ENCODE measurements around the gene KHK.

The KHK gene

DNA sequence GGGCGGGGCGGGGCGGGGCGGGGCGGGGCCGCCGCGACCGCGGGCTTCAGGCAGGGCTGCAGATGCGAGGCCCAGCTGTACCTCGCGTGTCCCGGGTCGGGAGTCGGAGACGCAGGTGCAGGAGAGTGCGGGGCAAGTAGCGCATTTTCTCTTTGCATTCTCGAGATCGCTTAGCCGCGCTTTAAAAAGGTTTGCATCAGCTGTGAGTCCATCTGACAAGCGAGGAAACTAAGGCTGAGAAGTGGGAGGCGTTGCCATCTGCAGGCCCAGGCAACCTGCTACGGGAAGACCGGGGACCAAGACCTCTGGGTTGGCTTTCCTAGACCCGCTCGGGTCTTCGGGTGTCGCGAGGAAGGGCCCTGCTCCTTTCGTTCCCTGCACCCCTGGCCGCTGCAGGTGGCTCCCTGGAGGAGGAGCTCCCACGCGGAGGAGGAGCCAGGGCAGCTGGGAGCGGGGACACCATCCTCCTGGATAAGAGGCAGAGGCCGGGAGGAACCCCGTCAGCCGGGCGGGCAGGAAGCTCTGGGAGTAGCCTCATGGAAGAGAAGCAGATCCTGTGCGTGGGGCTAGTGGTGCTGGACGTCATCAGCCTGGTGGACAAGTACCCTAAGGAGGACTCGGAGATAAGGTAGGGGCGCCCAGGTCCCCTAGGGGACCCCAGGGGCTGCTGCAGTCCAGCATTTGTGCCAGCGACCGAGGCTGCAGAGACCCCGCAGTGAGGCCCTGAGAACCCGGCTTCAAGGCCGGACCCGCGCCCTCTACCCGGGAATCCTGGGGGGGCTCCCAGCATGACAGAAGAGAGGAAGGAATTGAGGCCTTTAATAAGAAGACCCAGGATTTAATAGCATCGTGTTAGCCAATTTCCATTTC is at the start of gene KHK:
Gene KHK (plus strand): TSS at position 49 of the 870 bp plus-strand sequence. CDS start 488 bp downstream, at position 537.
- no peak for DNase-seq

GRCh38 chr2:27038012-27038411 is 48.6 kb upstream of the KHK start:
- DNase-seq: no peak

- DNase-seq: no peak
Observed at GRCh38 chr2:27038631-27039339, 47.8 kb upstream of the KHK start.

DNA sequence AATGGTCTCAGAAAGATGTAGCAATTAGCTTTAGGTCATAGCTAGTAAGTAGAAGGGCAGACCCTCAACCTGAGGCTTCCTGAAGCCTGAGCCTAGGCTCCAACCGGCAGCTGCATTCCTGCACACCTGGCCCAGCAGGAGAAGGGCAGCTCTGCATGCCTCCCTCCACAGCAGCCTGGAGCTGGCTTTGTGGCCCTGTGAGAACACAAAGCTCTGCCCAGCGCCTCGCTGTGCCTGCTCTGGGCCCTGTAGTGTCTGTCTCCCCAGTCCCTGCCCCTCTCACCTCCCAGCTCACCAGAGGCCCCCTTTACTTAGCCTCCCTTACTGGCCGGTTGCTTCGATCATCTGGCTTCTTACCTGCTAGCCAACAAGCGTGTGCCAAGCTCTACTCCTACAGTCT is 47.1 kb upstream of the KHK start:
- DNase-seq: no peak

DNA sequence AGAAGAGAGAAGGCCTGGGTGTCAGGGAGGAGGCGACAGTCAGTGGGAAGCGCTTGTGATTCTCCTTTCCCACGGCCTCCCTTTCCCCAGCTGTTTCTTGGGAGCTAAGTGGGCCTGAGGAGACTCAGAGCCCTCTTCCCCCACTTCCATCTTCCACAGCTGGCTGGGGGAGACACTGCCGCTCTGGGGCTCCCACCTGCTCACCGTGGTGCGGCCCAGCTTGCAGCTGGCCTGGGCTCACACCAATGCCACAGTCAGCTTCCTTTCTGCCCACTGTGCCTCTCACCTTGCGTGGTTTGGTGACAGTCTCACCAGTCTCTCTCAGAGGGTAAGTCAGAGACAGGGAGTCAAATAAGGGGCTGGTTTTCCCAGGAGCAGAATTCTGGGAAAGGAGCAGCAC is 46.7 kb upstream of the KHK start:
- DNase-seq: no peak

- no peak for DNase-seq
Observed at GRCh38 chr2:27040282-27040681, 46.3 kb upstream of the KHK start.

DNA sequence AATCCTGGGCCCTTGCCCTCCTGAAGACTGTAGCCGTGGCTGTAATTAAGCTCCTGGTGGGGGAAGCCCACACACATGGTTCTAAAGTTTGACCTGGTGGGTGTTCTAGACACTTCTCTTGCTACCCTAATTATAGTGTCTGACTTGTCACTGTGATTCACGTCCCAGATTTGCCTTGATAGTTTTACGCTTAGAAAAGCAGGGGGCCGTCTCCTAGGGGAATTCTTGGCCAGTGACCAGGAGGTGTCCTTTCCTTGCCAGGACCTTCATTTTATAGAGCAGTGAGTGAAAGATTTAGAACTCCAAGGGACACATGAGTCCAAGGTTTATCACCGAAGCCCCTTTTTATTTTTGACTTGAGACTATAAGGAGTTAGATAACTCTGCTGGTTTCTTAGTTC is 44.8 kb upstream of the KHK start:
- no peak for DNase-seq

DNA sequence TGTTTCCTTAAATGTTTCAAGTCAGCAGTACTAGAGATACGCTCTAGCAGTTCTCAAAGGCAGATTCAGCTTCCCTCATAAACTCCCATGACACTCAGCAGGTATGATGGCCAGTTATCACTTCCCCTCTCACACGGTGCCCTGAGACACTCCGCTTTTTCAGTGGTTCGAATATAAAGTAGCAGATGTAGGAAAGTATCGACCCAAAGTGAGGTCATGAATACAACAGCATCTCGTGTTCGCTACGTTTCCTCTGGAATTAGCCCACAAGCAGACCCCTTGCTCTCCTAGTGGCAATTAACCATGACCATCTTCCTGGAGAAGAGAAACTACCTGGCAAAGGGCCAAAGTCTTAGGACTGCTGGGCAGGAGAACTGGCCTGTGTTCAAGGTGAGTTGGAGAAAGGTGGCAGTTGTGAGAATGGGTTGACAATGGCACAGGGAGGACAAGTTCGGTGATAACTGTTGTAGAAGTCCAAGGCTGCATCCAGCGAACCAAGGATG is 44.4 kb upstream of the KHK start:
- no peak for DNase-seq

DNA sequence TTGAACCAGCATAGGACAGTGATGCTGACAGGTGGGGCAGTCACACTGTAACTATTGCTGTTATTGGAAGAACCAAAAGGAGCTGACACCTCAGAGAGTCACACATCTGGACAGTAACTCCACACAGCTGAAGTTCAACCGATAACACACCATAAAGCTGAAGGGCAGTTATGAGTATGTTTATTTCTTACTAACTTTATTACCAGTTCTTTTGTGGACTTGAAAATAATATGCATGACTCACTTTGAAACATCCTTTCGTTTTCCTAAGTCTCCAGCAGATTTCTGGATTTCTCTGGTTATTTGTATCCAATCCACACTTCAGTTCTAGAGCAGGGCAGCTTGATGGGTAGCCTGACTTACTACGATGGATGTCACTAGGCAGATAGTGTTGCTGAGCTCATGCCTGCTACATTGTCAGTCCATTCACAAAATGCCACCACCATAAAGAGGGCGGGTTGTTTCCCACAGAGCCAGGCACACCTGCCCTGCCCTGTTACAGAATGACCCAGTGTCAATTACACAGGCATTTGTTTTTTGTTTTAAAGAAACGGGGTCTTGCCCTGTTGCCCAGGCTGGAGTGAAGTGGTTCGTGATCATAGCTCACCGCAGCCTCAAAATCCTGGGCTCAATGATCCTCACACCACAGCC is 43.5 kb upstream of the KHK start:
- no peak for DNase-seq

DNA sequence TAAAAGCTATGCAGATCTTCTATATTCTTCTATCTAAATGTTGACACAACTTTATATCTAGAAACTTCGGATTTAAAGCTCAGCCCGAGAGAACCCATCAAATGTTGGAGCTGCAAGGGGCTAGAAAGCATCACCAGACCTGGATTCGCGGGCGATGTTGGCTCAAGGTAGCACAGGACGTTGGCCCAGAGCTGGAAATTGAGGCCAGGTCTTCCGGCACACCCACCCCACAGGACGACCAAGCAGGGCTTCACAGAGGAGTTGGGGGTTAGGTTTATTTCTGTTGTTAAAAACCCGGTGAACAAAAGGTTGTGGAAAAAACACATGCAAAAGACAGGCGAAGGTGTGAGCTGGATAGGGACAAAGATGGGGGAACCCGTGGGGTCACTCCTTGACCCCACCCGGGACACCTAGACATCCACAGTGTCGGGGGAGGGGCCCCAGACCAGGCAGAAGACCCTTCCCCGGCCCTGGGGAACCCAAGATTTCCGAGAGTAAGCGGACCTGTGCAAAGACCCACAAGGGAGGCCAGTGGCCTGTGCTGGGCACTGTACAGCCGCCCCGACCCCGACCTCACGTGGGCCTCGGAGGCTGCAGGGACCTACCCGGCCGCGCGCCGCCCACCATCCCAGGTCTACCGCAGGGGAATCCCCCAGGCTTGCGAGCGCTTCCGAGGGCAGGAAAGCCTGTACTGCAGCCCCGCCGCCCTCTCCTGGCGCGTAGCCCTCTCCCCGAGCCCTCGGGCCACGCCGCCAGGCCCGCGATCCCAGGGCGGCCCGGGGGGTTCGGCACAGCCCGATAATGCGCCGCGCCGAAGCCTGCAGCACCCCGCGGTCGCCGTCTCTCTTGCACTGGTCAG is 36.9 kb upstream of the KHK start:
- no peak for DNase-seq

DNA sequence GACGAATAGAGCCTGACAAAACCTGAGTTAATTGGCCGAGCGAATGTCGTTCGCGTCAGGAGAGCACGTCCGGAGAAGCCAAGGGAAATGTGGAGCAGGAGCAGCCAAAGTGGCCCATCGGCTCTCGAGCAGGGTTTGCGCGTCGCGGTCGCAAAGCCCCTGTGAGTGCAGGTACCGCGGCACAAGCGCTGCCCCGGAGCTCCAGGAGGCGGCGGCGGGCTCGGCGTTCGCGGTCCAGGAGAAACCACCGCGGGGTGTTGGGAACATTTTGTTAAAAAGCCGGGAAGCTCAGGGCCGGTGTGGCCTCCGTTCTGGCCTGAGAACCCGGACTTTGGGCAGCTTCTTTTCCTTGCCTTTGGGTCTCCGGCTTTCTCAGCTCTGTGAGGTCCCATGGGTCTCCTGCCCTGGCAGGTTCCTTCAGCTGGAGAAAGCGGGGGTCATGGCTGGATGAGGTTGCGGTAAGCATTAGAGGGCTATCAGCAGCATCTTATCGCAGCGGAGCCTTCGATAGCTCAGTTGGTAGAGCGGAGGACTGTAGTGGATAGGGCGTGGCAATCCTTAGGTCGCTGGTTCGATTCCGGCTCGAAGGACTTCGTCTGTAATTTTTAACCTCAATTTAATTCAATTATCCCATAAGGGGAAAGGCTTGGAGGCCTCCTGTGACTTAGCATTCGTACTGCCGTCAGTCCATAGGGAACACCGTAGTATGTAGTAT is 36.1 kb upstream of the KHK start:
- peak; percentile 97 for DNase-seq

- peak; percentile 97 for DNase-seq
Observed at GRCh38 chr2:27050996-27051901, 35.3 kb upstream of the KHK start, which contains the start of gene AGBL5. TSS of gene AGBL5 (plus strand) at chr2:27051668. CDS start at chr2:27052959, 1,291 bp downstream.

GRCh38 chr2:27051902-27052645 is 34.5 kb upstream of the KHK start:
- DNase-seq: peak; percentile 61

GRCh38 chr2:27053321-27053720 is 33.3 kb upstream of the KHK start:
- DNase-seq: no peak

- DNase-seq: no peak
Observed at GRCh38 chr2:27053776-27054175, 32.8 kb upstream of the KHK start.

GRCh38 chr2:27054721-27055120 is 31.9 kb upstream of the KHK start:
- no peak for DNase-seq

- no peak for DNase-seq
Observed at GRCh38 chr2:27057184-27057583, 29.4 kb upstream of the KHK start.

GRCh38 chr2:27058210-27058609 is 28.4 kb upstream of the KHK start:
- no peak for DNase-seq

- no peak for DNase-seq
Observed at GRCh38 chr2:27059141-27059820, 27.3 kb upstream of the KHK start.
